COLO829 (cell line): ENCODE data around the gene DSC2.
A peak's percentile ranks its signal among the peaks of the same experiment; 100 is the strongest.

Experiments used
- DNase-seq: peaks from one replicate; pipeline ENCODE4 v3.0.0; 2012; ENCODE audit warnings: low spot score

The DSC2 gene

DNA sequence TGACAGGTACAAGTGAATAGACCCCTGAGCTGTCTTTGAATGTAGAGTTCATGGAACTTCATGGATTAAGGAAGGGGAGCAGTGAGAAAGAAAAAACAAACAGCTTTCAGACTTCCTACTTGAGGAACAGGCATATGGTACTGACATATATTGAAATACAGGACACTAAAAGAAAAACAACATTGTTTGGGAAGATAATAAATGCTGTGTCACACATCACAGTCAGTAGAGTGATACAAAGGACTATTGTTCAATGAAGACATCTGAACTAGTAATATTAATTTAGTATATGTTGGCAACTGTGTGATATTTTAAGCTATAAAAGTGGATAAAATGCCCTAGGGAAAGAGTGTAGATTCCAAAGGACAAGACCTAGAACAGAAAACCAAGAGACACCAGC lies 3.3 kb downstream of the DSC2 start:
- peak; percentile 6 for DNase-seq

DNA sequence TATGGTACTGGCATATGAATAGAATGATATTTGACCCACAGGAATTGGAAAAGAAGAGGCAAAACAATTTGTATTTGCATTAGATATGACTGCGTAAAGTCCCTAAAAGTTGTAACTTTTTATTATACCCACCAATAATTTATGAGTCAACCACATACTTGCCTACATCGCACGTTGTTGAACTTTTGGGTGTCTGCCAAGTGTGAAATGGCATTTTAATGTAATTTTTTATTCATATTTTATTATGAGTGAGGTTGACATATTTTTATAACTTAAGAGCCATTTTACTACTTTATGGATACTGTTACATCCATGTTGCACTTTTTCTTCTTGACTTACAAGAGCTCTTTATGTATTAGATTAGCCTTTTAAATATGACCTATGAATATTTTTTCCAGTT lies 4.6 kb downstream of the DSC2 start:
- DNase-seq, result no peak

DNA sequence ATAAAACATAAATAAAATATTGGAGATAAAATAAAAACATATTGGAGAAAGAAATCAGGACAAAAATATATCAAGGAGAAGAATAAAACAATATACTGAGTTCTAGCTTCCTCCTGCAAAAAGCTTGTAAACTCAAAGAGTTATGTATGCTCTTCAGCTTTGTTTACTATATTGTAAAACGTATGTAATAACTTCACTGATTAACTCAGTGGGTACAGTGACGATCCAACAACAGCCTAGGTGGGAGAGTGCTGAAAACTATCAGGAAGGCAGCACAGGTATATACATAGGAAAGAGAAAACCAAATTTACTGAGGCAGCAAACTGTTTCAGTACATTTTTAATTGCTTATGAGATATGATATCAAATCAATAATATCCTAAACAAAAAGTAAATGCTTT lies 8.3 kb downstream of the DSC2 start:
- no peak for DNase-seq

DNA sequence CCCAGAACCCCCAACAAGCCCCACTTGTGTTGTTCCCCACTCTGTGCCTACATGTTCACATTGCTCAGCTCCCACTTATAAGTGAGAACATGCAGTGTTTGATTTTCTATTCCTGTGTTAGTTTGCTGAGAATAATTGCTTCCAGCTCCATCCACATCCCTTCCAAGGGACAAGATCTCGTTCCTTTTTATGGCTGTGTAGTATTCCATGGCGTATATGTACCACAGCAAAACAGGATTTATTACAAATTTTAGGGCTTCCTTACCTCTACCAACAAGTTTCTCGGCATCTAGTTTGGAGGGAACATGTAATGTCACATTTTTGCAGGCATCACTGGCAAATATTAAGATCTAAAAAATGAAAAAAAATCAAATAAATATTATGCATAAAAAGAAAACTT lies 8.9 kb downstream of the DSC2 start:
- no peak for DNase-seq

DNA sequence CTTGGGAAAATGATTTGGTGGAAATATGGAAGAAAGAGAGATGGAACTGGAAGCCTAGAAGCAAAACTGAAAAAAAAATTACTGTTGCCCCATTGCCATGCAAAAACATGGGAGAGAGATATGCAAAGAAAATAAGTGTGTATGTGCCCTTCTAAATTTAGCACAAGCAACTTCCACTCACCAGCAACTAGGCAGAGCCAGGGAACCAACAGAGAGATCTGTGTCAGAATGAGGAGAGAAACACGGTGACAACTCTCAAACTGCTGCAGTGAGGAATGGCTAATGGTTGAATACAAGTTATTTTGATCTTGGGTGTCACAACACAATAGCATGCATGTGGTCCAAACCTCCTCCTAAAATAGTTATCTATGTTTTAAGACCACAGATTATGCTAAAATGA lies 10.9 kb downstream of the DSC2 start:
- no peak for DNase-seq

DNA sequence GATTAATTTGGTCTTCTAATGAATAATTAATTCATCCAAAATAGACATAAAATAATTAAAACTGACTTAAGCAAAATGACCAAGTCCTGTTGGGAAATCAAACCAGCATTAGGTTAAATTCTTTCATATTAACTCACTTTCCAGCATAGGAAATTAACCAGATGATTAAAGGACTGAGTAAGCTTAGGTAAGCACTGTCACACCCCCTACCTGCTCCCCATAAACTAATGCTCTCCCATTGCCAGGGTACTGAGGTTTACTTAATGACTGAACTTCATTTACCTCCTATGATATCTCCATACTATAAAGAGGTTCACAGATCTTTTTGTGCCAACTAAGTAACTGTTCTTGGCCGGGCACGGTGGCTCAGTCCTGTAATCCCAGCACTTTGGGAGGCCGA lies 13.7 kb downstream of the DSC2 start:
- DNase-seq, result no peak

DNA sequence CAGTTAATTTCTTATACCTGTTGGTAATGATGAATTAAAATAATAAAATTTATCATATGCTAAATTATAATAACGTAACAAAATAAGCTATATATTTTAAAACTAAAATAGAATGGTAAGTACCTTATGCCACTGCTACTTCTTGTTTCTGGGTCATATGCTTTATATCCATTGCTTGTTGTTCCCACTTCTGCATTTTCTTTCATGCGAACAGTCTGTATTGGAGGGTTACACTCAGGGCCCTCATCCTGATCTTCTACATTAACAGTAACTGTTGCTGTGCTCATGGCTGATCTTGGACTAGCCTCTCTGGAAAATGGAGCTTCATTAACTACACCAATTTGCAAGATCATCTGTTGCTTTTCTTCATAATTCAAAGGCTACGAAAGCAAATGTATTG lies 22.2 kb downstream of the DSC2 start:
- DNase-seq, result no peak

DNA sequence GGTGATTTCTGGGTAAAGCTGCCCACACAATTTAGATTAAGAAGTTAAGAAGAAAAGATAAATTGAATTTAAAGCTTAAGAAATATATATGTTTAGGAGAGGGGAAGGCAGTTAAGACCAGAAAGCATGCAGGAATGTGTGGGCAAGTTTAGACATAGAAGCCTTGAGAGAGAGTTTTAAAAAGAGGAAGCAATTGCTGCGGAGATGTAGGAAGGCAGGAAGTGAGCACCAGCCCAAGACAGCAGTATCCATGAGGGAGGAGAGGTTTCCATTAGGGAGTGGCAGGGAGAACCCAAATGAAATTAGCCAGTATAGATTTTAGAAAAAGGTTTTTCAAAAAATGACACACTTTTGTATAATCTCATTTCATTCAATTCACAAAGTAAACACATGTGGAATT lies 24.3 kb downstream of the DSC2 start:
- no peak for DNase-seq

DNA sequence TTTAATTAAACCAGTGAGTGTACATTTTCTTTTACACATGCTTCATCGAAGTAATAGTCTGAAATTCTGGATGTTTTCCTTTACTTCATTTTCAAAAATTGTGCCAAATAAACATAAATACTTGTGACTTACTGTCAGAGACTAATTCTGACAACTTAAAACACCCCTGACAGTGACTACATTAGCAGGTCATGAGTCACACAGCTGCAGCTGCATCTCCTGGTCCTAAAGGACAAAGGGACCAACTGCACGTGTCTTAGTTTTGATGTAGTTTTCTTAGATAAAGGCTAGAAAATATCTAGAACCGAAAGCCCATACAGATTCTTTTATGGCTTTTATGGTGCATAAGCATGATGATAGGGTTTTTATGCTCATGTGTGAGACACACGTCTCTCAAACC lies 30.0 kb downstream of the DSC2 start:
- no peak for DNase-seq

DNA sequence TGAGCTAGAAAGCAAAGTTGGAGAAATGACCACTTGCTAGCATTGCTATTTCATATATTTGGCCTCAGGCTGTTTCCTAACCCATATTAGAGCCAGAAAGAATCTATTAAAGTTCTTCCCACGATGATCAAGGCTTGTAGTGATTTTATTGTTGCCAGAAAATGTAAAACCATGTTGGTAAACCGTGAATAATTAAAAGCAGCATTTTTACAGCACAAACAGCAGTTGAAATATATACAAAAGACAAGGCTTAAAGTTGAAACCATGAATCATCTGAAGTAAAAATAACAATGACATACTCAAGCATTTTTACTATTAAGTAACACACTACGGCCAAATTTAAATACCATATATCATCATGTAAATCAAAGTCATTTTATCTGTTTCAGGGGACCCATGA lies 32.0 kb downstream of the DSC2 start:
- DNase-seq, result no peak

DNA sequence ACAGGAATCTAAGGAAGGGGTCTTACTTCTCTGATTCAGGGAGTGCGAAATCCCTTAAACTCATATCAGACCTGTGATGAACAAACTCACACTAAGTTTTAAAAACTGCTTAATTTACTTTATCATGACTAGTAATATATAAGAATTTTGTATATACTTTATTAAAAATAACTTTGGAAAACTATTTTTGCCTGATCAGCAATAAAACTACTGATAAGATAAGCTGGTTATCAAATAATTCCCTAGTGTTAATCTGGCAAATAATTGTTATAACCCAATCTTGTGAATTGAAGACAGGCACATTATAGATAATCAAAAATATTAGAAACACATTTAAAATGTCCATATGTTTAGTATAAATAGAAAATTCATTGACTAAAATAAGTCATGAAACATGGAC lies 36.0 kb downstream of the DSC2 start:
- no peak for DNase-seq

DNA sequence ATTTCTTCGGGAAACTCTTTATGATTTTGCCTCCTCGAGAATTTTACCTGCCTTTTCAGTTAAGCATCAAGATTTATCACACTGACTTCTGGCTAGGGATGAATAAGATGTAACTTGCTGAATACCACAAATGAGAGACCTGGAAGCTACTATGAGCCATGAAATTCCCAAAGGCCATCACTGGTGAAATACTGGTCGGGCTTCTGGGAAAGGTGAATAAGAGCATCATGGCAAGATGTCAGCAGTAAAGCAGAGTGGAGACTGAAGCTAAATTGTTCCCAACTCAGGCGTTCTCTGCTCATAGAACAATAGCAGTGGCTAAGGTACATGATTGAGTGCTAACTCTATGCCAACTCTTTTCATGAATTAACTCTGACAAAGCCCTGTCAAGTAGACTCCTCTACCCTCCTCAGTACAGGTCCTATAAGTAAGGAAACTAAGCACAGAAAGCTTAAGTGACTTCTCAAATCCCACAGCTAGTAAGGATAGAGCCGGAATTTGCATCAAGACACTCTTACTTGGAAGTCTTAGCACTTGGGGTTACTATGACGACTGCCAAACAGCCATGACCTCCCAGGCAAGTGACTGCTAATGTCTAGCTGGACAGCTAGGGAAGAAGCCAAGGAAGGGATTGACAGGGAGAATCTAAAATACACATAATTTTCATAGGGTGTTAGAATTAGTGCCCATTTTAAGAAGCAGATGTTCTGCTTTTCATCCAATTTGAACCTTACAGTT lies 37.0 kb downstream of the DSC2 start:
- DNase-seq, result no peak

DNA sequence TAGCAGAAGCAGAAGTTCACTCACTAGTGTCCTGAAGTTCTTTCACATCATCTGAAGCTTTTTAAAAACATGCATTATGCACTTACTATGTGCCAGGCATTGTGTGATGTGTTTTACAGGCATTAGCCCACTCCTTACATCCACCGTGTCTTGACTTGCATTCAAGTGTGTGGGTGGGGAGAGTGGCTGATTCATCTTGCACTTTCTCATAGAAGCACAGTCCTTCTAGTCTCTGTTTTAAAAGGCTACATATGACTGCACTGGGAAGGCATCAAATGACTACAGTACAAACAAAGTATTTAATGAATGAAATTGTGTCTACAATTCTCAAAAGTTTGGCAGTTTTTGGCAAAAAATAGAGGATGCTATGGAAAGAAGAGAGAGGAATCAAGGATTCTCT lies 38.1 kb downstream of the DSC2 start:
- DNase-seq, result no peak

DNA sequence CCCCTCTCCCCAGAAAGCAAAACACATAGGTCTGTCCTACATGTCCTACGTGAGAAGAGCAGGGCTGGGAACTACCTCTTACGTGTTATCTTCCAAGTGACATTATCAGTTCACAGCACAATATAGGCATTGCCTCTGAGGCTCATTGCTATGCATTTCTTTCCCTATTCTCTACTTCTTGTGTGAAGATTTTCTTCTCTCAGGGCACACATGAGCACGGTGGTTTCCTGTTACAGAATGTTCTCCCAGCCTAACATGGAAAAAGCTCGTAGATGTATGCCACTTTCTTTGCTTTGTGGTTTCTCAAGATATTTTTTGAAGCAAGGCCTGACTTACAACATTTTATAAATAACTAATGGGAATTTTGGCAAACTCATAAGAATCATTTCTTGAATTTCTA lies 40.3 kb downstream of the DSC2 start:
- no peak for DNase-seq

DNA sequence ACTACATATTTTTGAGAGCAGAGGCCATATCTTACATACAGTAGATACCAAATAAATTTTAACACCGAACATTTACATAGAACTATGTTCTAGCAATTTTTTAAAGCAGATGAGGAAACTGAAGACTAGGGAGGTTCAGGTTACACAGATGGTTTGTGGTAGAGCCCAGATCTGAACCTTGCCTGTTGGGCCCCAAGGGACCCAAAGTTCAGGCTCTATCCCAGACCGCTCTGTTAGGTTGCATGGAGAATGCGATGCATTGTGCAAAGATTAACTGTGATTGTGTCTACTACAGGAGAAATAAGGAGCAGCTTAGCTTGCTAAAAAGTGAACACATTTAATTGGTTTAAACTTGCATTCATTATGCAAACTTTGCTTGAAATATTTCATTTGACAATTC lies 43.3 kb downstream of the DSC2 start:
- no peak for DNase-seq

DNA sequence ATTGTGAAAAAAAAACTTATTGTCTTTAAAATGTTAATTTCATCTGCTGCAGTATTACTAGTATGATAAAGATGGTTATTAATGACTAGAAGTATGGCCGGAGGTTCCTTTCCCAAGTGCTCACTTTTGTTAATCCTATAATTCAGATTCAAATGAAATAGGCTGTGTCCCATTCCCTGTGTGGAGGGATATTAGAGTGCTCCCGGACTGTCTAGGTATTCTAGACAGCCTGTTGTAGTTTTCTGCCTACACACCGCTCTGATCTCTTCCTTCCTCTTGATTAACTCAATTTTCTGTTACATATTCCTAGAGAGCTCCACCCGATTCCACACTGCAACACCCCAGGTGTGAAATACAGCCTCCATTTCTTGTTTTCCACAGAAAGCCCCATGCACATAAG lies 44.3 kb downstream of the DSC2 start:
- DNase-seq, result no peak

DNA sequence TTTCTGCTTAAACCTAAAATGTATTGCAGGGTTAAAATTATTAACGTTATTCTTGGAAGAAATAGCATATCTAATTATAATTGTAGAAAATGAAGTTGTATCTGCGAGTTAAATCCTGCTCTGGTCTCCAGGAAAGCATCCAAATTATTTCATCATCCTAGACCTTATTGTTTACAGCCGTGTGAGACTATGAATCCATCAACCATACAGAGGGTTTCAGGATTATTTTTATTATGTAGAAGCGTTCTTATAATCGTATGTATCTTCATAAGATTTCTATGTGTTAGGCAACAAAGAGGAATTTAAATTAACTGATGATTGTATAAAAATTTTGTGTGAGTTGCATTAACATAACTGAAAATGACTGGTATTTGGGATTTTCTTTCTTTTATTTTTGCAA lies 45.2 kb downstream of the DSC2 start:
- DNase-seq, result no peak

DNA sequence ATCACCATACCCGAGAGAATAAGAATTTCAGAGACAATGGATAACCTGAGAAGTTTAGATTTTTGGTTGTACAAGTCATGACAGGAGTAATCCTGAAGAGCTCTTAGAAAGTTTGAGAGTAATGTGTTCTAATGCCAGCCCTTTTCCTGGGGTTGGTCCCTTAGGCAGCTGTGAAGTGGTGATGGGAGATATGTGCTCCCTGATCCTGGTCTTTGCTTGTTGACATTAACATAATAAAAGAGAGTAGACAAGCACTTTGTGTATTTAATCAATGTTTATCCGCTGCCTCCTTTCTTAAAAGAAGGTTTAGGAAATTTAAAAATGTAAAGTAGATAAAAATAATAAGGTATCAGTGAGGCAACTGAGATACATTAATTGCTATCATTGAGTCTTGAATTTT lies 45.9 kb downstream of the DSC2 start:
- DNase-seq, result no peak

DNA sequence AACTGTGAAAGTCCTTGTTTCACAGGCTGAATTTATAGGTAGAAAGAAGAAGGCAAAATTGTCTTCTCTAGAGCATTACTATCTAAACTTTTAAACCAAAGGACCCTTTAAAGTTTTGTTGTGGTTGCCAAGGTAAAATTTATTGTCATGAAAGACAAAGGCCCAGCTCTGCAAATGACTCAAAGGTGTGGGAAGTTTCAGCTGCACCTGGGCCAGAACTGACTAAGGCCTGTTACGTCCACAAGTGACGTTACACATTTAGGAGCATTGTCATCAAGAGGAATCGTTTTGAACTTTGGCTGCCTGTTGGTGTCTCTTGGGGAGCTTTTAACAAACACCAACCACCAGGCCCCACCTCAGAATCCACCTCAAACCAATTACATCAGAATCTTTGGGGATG lies 51.6 kb downstream of the DSC2 start:
- no peak for DNase-seq

DNA sequence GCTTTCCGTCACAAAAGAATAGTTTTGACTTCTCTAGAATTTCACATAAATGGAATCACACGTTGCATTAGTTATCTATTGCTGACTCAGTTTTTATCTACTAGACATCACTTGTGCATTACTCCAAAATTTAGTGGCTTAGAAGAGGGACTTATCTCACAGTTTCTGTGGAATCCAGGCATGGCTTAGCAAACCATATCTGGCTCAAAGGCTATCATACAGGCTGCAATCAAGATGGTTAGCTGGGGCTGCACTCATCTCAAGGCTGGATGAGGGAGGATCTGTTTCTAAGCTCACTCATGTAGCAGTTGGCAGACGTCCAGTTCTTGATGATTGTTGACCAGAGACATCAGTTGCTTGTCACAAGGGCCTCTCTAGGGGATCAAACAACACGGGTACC lies 53.0 kb downstream of the DSC2 start:
- no peak for DNase-seq

DNA sequence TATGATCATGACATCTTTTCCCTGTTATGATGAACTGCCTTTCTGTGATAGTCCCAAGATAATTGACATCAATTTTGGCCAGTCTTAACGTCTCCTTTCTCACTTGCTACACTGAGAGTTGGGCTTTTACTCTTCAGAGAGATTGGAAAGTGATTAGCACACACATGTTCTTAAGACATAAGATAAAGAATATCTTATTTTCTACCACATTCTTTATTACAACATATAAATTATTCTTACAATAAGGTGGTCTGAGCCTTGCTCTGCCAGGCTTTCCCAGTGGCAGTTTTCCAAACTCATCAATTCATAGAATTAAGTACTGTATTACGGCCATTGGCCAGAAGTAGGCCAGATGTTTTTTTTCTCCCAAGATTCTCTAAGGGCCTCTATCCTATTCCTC lies 54.0 kb downstream of the DSC2 start:
- DNase-seq, result no peak

DNA sequence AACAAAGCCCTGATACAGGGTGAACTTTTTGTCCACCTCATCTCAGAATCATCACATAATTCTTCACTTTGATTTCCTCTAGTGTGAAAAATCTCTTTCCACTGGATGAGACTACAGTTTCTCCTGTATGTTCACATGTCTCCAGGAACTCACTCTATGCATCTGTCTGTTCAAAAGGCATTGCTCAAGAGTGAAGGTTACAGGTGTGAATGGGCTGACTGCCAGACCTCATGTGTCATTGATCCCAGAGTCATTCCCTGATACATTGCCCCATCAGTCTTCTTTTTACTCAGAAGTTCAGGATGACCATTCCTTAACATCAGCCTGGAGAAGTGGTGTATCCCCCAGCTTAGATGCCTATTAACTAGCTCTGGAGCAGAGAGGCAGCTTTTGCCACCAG lies 55.3 kb downstream of the DSC2 start:
- DNase-seq, result no peak

DNA sequence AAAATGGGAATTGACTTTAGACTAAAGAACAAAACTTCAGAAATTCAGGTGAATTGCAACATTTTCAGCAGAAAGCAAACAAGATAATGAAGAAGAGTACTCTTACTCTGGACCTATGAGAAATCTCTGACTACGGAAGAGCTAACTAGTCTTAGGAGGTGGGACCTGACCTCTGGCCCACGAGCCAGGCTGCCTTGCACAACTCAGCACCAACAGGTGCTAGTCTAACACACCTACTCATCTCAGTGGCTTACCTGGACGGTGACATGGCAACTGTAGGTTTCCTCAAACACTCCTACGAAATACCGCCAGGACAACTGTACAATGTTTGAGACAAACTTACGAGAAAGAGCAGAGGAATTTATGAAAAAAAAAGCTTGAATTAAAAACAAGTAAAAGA lies 56.6 kb downstream of the DSC2 start:
- DNase-seq, result no peak

DNA sequence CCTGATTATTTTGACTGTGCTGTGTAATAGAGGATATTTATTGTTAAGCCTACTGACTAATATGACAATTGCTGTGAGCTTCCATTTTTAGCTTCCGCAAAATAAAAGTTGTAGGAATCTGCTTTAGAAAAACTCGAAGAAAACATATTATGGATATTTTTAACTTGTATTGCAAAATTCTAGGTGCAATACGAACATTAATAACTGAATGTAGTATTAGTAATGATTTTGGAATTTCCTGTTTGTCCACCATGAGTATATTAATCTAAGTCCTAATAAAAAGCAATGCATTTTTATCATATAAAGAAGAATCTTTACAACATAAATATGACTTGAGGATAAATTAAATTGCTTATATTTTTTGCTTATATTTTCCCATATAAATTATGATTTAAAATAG lies 57.3 kb downstream of the DSC2 start:
- DNase-seq, result no peak

DNA sequence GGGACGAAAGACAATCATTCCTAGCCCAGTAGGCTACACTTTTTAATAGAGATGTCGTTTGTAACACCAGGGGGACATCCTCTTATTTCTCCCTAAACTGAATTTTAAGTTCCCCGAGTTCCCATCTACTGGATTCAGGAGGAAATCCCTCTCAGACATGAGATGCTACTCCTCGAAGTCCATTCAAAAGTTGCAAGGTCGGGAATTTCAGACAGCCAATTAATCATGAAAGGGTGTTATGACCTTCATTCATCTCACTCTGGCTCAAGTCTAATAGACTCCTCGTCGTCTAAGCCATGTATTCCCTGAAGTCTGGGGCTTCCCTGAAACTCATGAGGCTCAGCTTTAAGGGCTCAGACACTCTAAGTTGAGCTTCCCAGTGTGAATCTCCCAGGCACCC lies 58.5 kb downstream of the DSC2 start:
- no peak for DNase-seq
